SIG-M5 (cell line): ENCODE data around the gene FGF14.

Experiments used
- DNase-seq: peaks from one replicate; lab custom pipeline; 2025; lab: John Stamatoyannopoulos, UW

Gene FGF14

DNA sequence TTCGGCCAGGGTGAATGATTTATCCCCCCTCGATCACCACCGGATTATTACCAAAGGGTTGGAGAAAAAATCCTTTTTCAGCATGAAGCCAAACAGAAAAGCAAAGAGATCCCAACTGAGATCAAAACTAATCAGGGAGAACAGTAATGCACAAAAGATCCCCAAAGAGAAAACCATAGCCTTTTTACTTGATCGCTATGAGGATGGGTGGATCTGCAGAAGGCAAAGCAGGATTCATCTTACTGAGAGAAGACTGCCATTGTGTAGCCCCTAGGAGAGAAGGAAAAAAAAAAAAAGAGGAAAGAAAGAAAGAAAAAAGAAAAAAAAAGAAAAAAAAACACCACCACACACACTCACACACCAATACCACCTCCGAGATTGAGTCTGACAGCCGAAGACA lies at the start of gene FGF14:
Gene FGF14 (minus strand): TSS at position 283 of the 400 bp plus-strand sequence.
- DNase-seq: no peak

DNA sequence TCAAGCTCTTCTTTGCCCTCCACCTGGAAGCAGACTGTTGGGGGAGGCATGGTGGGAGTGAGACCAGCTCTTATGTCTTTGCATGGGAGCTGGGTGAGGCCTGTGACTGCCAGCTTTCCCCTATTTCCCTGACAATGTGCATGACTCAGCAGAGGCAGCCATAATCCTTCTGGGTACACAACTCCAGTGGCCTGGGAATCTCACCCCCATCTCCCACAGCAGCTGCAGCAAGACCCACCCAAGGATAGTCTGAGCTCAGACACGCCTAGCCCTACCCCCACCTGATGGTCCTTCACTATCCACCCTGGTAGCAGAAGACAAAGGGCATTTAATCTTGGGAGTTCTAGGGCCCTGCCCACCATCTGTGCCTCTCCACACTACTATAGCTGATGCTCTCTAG lies 41.4 kb upstream of the FGF14 start:
- DNase-seq: no peak

DNA sequence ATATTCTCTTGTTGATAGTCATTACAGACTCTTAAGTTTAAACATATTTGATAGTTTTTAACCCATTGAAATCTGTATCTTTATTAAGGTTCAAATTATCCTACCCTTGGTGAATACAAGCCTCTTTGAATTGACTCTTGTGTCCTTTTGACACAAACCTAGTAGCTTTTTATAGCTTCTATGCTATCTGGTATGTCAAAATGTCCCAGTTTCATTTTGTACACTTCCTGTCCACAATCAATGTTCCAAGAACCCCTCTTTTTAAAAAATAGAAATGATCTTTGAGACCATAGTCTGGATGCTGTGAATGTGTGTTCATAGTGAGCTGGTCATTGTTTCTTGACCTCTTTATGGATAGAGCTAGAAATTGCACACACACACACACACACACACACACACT lies 39.2 kb upstream of the FGF14 start:
- no peak for DNase-seq

DNA sequence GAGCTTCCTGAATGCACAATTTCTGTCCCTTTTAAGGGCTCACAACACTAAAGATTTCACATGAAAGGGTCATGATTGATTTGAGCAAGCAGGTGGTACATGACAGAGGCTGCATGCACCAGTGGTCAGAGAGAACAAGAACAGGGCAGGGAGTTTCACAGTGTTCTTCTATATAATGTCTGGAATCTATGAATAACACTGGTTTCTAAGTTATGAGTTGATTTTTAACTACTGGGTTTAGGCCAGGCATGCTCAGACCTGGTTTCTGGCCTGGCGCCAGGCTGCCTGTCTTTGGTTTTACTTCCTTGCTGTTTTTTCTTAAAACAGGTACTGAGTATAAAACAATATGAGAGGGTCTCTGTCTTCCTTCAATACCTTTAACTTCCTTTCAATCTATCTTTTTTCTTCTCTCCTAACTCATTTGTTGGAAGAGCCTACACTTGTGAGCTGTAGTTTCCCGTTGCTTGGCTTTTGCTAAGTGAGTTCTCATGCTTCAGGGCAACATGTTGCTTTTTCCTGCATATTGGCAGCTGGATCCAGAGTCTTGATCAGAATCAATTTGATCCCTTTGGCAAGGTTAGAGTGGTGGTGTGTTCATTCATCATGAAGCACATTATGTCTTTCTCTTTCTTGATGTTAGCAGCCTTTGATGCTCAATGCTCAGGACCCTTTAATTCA lies 38.5 kb upstream of the FGF14 start:
- DNase-seq: no peak

DNA sequence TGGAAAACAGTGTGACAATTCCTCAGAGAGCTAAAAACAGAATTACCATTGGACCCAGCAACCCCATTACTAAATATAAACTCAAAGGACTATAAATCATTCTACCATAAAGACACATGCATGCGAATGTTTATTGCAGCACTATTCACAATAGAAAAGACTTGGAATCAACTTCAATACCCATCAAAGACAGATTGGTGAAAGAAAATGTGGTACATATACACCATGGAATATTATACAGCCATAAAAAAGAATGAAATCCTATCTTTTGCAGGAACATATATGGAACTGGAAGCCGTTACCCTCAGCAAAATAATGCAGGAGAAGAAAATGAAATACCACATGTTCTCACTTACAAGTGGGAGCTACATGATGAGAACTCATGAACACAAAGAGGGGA lies 20.8 kb upstream of the FGF14 start:
- DNase-seq: no peak

DNA sequence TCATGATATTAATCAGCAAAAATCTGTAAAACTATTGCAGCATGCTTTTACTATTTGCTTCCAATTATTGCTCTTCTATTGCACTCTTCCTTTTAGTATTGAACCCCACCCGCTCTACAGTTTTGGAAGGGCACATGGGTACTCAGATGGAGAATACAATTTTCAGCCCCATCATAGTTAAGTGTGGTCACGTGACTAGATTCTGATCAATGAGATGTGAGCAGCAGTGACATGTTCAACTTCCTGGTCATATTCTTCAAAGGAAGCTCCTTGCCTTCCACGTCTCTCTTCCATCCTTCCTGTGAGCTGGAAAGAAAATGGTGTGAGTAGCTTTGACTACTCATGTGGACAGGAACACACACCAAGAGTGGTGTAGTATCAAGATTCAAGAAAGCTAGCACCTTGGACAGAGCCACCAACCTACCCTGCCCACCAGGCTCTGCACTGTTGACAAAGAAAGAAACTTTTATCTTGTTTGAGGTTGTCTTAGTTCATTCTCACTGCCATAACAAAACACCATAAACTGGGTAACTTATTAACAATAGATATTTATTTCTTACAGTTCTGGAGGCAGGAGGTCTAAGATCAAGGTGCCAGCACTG lies 3.8 kb upstream of the FGF14 start:
- DNase-seq: no peak

DNA sequence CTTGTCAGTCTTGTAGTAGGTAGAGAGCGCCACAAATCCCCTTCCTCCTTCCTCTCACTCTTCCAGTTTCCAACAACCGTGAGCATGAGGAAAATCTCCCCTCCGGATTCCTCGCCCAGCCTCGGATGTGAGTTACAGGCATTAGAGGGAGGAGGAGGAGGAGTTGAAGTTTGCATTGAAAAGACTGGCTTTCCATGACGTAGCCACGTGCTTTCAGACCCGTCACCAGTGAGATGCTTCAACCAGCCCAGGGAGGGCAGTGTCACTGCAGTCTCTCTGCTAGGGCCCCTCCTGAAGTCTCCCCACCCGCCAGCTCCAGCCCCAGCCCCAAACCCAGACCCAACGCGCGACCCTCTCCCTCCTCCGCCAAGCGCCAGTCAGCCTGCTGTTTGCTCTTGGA lies 442 bp upstream of the FGF14 start:
- no peak for DNase-seq

DNA sequence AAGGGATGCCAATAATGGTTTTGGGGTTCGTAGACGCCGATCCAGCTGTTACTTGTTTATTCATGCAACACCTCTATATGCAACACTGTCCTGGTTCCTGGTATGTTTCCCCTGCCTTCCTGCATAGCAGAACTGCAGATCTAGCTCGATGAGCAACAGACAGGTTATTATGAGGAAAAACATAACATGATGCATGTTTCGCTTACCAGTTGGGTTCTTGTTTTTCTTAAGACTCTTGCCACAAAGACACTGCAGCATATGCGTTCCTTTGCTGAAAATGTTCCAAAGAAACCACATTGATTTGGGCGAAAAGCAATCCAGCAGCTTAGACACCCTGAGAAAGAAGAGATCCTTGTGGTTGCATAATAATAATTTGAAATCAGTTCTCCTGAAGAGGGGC lies 583 bp downstream of the FGF14 start:
- DNase-seq: no peak

DNA sequence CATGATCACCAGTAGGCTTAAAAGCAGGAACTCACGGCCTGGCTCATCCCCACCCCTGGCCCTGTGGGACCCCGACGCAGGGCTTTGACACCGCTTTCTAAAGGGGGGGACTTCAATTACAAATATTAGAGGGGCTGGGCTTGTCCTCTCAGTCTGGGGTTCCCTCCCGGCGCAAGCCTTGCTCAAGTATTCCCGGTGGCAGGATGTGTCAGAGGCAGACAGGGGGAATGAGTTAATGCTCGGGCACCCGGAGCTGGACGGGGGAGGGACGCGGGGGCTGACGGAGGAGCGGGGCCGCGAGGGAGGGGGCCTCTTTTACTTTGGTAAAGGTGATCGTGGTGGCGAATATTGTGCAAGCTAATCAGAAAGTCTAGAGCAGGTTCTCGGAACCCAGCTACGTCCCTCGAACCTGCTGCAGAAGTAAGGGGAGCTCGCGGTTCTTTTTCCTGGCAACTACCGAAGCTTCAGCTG lies 1.1 kb downstream of the FGF14 start:
- DNase-seq: no peak

DNA sequence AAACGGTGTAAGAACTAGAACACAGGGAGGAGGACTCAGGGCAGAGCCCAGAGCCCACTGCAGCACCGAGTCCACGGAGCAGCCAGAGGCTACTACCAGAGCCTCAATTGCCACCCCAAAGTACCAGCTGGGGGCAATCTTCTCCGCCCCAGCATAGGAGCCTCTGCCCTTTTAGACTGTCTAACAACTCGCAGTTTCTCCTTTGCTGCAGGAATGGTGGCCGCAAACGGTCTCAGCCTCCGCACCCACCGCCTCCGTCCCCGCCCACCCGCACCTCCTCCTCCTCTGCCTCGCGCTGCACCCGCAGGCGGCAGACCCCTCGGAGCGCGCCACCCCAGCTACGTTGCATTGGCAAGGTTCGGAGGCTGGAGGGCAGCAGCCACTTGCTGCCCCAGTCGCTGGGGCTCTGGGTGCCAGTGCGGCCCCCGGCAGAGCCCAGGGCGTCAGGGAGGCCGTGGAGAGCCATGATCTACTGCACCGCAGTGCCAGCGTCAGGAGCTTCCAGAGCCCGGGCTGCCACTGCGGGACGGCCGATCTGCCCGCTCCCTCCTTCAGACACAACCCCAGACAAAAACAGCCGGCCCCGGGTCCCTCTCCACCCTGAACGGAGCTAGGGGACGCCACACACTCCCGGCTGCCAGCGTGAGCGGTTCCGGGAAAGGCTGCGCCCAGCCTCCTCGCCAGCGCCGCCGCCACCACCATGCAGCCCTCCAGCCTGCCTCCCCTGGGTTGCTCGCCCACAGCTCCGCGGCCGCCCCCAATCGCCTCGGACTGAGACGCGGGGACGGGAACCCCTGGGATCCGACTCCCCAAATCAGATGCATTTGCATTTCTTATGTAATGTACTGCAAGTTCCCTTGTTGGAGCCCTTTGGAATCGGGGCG lies 1.8 kb downstream of the FGF14 start:
- DNase-seq: no peak

DNA sequence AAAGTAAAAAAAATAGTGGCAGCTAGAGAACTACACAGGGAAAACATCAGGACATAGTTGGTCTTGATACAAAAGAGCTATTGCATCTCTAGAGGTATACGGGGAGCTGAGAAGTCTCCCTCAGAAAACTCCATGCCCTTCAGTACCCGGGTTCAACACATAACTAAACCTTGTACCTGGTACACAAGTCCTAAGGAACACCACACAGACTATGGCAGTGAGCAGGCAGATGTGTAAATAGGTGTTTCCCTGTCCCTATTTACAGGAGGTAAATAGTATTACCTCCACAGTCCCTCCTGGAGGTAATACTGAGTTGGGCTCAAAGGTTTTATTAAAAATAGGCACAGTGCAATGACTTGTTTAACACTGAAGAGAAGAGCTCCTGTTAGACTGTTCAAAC lies 5.9 kb downstream of the FGF14 start:
- no peak for DNase-seq

DNA sequence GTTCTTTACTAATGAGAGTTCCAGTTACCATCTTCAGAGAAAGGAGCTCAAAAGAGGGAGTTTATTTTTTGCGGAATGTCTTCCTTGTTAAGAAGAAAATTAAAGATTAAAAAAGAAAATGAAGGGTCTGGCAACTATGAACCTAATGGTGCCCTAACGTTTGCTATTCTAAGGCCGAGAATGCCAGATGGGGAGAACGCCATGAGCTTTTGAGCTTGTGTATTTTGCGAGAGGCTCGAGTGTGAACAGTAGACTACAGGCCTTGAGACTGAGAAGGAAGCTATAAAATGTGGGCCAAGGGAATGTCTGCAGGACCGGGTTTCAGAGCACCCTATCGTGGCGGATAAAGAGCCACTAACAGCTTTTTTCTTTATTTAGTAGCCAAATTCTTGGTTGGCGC lies 6.7 kb downstream of the FGF14 start:
- no peak for DNase-seq

DNA sequence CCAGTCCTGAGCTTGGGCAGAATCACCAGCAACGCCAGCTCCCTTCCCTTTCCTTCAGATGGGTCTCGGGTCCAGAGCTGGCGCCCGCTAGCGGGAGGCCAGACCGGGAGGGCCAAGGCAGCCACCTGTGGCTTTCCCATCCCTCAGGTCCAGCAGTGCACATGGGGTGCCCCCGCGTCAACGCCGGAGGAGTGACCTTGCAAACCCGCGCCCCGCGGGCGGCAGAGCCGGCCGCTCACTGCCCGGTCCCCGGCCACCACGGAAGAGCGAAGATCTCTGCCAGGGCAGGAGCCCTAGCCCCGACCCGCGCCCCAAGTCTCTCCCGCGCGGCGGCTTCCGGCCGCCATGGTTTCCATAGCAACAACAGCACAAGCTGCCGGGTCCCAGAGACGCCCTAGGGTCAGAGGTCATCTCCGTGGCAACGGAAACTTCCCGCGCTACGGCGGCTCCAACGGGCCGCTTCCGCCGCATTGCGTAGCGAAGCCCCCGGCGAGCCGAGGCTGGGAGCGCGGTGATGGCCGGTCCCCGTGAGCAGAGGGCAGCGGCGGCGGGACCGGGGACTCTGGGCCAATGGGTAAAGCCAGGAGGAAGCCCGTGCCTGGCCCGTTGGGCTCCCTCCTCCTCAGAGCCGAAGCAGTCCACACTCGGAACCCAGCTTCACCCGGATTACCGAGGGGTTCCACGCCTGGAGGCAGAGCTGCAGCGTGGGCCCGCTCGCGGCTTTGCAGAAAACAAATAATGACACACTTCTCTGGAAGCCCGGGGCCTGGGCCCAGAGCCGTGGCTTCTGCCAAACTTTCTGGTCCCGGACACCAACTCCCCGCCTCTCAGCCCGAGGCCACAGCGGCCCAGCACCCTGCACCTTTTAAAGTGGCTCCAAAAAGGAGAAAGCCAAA lies 7.4 kb downstream of the FGF14 start:
- peak; percentile 6 for DNase-seq

DNA sequence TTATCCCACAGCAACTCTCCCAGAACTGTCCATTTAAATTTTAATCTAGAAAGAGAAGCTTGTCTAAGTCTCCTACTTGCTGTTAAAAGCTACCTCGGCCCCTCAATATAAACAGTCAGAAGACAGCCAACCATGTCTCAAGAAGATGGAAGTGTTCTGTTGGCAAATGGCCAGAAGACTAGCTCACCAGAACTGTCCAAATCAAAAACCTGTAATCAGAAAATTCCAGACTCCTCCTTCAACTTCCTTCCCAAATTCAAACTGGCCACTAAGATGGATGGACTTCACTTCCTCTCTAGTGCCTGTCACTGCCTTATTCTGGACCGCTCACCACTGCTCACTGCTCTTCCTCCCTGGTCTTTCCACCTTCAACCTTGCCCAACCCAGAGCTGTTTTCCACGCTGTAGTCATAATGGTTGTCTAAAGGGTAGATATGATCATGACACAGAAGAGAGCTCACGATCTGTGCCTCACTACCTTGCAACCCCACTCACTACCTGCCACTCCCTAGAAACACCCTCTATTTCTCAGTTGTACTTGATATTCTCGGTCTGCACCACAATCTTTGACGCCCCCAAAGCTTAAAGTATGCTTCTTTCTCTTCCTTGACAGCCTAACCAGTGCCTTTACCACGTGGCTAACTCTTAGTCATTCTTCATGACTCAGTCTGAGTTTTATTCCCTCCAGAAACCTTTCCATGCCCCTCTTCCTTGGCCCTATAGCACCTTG lies 9.2 kb downstream of the FGF14 start:
- no peak for DNase-seq

DNA sequence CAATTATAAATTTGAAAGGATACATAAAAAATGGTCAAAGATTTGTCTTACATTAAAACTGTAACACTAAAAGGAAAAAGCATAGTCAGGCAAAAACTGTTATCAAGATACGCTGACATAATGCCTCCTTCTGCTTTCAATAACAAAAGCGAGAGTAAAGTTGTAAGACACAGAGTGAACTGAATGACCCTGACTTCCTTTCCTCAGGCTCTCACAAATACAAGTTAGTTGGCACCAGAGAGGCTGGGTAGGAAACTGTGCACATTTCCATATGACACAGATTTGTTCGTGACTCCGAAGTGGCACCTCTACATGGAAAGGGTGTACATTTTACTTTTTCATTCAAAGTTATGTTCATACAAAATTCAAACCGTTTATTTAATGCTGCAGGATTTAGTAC lies 15.4 kb downstream of the FGF14 start:
- DNase-seq: no peak

DNA sequence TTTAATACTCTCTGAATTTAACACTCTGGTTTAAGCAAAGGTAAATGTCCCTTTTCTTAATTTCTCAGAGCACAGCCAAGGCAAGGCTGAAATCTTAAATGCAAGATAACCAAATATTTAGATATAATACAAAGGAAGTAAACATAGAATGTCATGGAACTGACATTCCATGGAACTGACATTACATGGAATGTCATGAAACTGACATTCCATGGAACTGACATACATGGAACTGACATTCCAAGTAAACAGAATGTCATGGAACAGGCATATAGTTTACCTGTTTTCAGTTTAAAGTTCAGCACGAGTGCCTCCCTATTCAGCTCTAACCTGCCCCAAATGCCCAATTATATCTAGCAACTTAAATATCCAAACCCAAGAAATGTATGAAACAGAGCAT lies 21.8 kb downstream of the FGF14 start:
- DNase-seq: no peak

DNA sequence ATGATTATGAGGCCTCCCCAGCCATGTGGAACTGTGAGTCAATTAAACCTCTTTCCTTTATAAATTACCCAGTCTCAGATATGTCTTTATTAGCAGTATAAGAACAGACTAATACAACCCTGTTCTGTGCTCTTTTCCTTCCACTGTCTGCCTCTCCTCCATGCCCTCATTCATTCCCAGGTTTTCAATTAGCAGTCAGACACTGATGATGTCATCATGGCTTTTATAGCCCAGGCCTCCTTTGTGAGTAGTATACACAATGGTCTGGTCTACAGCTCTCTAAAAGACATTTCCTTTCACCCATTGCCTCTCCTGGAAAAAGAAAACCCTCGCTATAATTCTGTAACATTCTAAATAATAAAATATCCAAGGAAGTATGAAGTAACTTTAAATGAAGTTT lies 25.5 kb downstream of the FGF14 start:
- no peak for DNase-seq

DNA sequence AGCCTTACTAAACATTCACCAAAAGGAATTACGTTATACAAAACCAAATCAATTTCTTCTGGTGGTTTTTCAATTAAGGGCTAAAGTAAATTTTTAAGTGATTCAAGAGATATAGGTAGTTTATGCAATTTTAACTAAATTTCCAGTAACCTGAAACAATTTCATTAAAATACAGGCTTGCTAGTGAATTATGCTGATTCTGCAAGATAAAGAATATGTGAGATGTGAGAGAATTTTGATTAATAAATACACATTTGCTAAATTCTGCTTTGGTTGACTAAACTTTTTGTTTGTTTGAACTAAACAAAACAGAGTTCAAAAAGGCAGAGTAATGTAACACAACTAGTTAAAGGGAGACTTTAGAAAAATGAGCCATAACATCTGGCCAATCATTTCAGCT lies 27.1 kb downstream of the FGF14 start:
- no peak for DNase-seq

DNA sequence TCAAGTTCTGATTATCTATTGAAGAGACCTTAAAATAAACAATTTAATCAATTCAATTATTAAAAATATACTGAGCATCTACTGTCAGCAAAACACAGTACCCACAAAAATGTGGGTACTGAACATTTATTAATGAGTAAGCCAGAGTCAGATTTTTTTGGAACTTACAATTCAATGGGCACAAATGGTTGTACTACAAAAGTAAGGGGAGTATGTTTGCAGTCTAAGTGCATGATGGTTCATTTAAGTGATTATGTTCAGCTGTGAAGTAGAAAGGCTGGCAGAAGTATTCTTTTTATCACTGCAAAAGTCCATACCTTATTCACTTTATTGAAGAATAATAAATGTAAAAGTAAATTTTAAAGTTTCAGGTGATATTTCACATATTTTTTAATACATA lies 27.6 kb downstream of the FGF14 start:
- no peak for DNase-seq

DNA sequence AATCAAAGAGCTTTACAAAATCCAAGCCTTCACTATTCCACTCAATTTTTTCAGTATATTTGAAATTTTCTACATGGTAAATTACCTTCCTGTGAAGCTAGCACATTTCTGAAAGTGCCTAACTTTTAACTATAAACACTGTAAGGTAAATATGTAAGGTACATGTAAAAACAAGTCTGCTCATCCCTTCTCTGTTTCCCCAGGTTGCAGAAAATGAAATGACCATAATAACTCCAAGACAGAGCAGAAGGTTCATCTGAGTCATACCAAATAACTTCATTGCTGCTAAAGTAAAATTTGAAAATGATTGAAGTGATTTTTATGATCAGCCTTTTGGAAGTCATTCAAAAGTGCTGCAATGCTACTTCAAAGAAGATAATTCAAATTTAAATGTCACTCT lies 28.6 kb downstream of the FGF14 start:
- DNase-seq: no peak

DNA sequence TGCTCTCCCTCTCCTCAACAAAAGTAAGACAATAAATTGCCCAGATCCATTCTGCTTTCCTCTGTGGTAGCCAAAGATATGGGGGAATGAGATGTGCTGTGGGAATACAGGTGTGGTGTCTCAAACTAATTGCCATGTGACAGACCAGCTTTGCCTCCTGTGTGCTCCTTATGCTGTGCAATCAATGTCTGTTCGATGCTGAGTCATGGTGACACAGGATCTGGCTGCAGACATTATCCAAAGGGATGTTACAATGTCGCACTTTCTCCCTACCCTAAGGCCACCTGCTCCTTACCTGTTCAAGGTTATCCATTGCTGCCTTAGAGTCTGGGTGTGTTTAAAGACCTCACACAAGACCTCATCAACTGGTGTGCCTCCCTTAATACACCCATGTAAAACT lies 32.5 kb downstream of the FGF14 start:
- no peak for DNase-seq
